K562 (cell line): Measurements from ENCODE around the gene DNAJC12. TPM values are rescaled to one million over a fixed set of nuclear protein-coding genes. Genes with fewer than 3 reads are reported as not detected.

Source experiments
- ATAC-seq: fragments of 200-7000 bp; cut with Tn5 transposase; 3 replicates; pipeline ENCODE4 v1.9.1; 2020; ENCODE audit warnings: moderate library complexity
- BruUV-seq: library from RNA; stranded (reverse); fragments of 400-500 nt; replicated peaks from 2 replicates; lab custom pipeline; 2021; lab: Mats Ljungman, UMichigan
- CTCF ChIA-PET: fragments of 300-600 bp; formaldehyde crosslinking; extraction: SDS; loops from one replicate; lab custom pipeline; 2021; ENCODE audit warnings: low intra/inter-chr PET ratio; lab: Yijun Ruan, JAX
- POLR2A ChIA-PET: fragments of 300-600, 350-650 bp; sonication (Branson Sonifier 250); formaldehyde crosslinking; extraction: SDS; loops from one replicate; lab custom pipeline; 2021; ENCODE audit warnings: antibody characterized with exemption, inconsistent platforms; lab: Yijun Ruan, JAX
- DNase-seq, 4 experiments: peaks; one replicate each; pipeline versions ENCODE4 v3.0.0 to v3.0.0-alpha.2; 2011 to 2018; ENCODE audit warnings: low spot score in 3 of 4, mixed read lengths in 3 of 4; ENCODE audit errors: extremely low read depth in 1 of 4
- FAIRE-seq: peaks from 2 replicates; lab custom pipeline; 2011; peaks lifted over from hg19 to GRCh38; lab: Jason Lieb, UNC
- H2AFZ ChIP-seq: 2 replicates; pipeline ENCODE4 v1.6.0; 2011; ENCODE audit warnings: low read depth, low read length, control low read depth, inconsistent platforms
- H3K27ac ChIP-seq: fragments of 200-600 bp; 3 replicates; pipeline ENCODE4 v1.8.0; 2011; ENCODE audit warnings: low read depth, mild to moderate bottlenecking, control low read depth, inconsistent platforms, low read length, moderate library complexity, mixed read lengths; ENCODE audit errors: extremely low read depth
- H3K27me3 ChIP-seq, 2 experiments: fragments of 300-600 bp in 1 of 2; 2 replicates in 1 of 2; 3 replicates in 1 of 2; pipeline versions ENCODE4 v1.6.0 to v1.8.0; 2011; ENCODE audit warnings: inconsistent platforms in 2 of 2, low read length in 2 of 2, mild to moderate bottlenecking in 1 of 2, mixed read lengths in 1 of 2, moderate library complexity in 1 of 2; ENCODE audit not compliant: control insufficient read depth in 2 of 2, insufficient read depth in 2 of 2
- H3K36me3 ChIP-seq: fragments of 300-600 bp; 3 replicates; pipeline ENCODE4 v1.8.0; 2011; ENCODE audit warnings: mild to moderate bottlenecking, low read length, inconsistent platforms; ENCODE audit not compliant: control insufficient read depth, insufficient read depth
- H3K4me1 ChIP-seq, 2 experiments: fragments of 200-600 bp in 1 of 2; replicated peaks in 1 of 2; 2 replicates in 1 of 2; 3 replicates in 1 of 2; pipeline versions ENCODE4 v1.5.1 to v1.8.0; 2011; ENCODE audit warnings: inconsistent platforms in 2 of 2, low read length in 2 of 2, mild to moderate bottlenecking in 1 of 2, mixed read lengths in 1 of 2, moderate library complexity in 1 of 2; ENCODE audit not compliant: control insufficient read depth in 2 of 2, insufficient read depth in 2 of 2
- H3K4me2 ChIP-seq: 2 replicates; pipeline ENCODE4 v1.6.1; 2011; ENCODE audit warnings: low read length, control low read depth, inconsistent platforms, mixed read lengths; ENCODE audit not compliant: insufficient read depth
- H3K4me3 ChIP-seq: fragments of 200-600 bp; sonication (generic), shearing (Covaris generic); 2 replicates; pipeline ENCODE4 v1.5.1; 2016; ENCODE audit warnings: control low read depth, inconsistent platforms
- H3K79me2 ChIP-seq: fragments of 200-600 bp; 3 replicates; pipeline ENCODE4 v1.8.0; 2011; ENCODE audit warnings: low read length, inconsistent platforms; ENCODE audit not compliant: control insufficient read depth, insufficient read depth
- H3K9ac ChIP-seq, 2 experiments: 2 replicates each; pipeline versions ENCODE4 v1.6.0 to v1.6.1; 2011; ENCODE audit warnings: low read depth in 2 of 2, low read length in 2 of 2, control low read depth in 1 of 2, inconsistent platforms in 1 of 2, mild to moderate bottlenecking in 1 of 2, mixed read lengths in 1 of 2; ENCODE audit not compliant: insufficient read depth in 1 of 2
- H3K9me1 ChIP-seq: one replicate; pipeline ENCODE4 v1.6.0; 2011; ENCODE audit warnings: inconsistent platforms, mild to moderate bottlenecking, low read length, moderate library complexity; ENCODE audit not compliant: control insufficient read depth, insufficient read depth
- H3K9me3 ChIP-seq: replicated peaks from 2 replicates; pipeline ENCODE4 v1.5.1; 2011; ENCODE audit warnings: low read depth, low read length, inconsistent platforms; ENCODE audit not compliant: control insufficient read depth, insufficient read depth
- H4K20me1 ChIP-seq: replicated peaks from 2 replicates; pipeline ENCODE4 v1.6.1; 2011; ENCODE audit warnings: low read length, inconsistent platforms, mixed read lengths; ENCODE audit not compliant: control insufficient read depth, insufficient read depth
- C11orf30 ChIP-seq: fragments of 450-650 bp; IDR thresholded peaks from 2 replicates; pipeline ENCODE4 v1.6.1; 2016; ENCODE audit warnings: low read depth, mild to moderate bottlenecking
- CHD1 ChIP-seq: fragments of 200-600 bp; sonication (generic); IDR thresholded peaks from one replicate; pipeline ENCODE4 v1.6.1; 2012; ENCODE audit warnings: mild to moderate bottlenecking, moderate library complexity, low read length, inconsistent platforms
- FOSL1 ChIP-seq: fragments of 200-800 bp; sonication (Bioruptor generic); conservative IDR thresholded peaks from 2 replicates; pipeline ENCODE4 v1.6.1; 2016; ENCODE audit warnings: missing genetic modification characterization, missing compliant biosample characterization
- GATAD2A ChIP-seq: fragments of 450-650 bp; IDR thresholded peaks from 2 replicates; pipeline ENCODE4 v1.6.1; 2017
- HMG20B ChIP-seq: fragments of 250-450 bp; sonication (Bioruptor Pico); IDR thresholded peaks from 2 replicates; pipeline ENCODE4 v1.5.0; 2021; ENCODE audit warnings: mild to moderate bottlenecking
- ILK ChIP-seq: fragments of 450-650 bp; IDR thresholded peaks from 2 replicates; pipeline ENCODE4 v1.6.1; 2016; ENCODE audit warnings: missing genetic modification characterization, low read depth, mild to moderate bottlenecking, missing compliant biosample characterization, moderate library complexity, borderline replicate concordance
- KAT2B ChIP-seq: IDR thresholded peaks from one replicate; pipeline ENCODE4 v1.6.1; 2012; ENCODE audit warnings: low read depth, mild to moderate bottlenecking, control low read depth, inconsistent platforms, low read length, moderate library complexity
- PHB ChIP-seq: fragments of 250-450 bp; sonication (Bioruptor Pico); IDR thresholded peaks from 2 replicates; pipeline ENCODE4 v1.5.0; 2021
- TEAD2 ChIP-seq: fragments of 450-650 bp; IDR thresholded peaks from 2 replicates; pipeline ENCODE4 v1.6.1; 2016; ENCODE audit warnings: missing genetic modification characterization, control low read depth, missing compliant biosample characterization
- ZNF146 ChIP-seq: IDR thresholded peaks from one replicate; pipeline ENCODE4 v1.6.1; 2018; ENCODE audit warnings: missing compliant biosample characterization; ENCODE audit not compliant: unreplicated experiment
- ZNF316 ChIP-seq: fragments of 450-650 bp; IDR thresholded peaks from 2 replicates; pipeline ENCODE4 v1.6.1; 2016
- WGBS: fragments of 100-300 bp; shearing (Covaris generic); methylation state at CpG from one replicate; pipeline ENCODE4 v1.1.6; 2016; ENCODE audit warnings: low coverage, mixed read lengths; ENCODE audit not compliant: insufficient coverage; ENCODE audit errors: missing lambda C conversion rate; 5-methylcytosine and 5-hydroxymethylcytosine counted together
- in situ Hi-C: fragments of 300-500 bp; cut with MboI; formaldehyde crosslinking; loops from 4 replicates; pipeline ENCODE4 v1.15.0; 2018; ENCODE audit warnings: inconsistent platforms, mixed read lengths
- intact Hi-C: fragments of 100-400 bp; cut with micrococcal nuclease; formaldehyde crosslinking; loops from 2 replicates; pipeline ENCODE4 v1.14.2; 2022
- polyA plus RNA-seq, 8 experiments: library from polyadenylated mRNA; depleted of rRNA in 4 of 8; stranded (reverse) in 5 of 8; unstranded in 3 of 8; fragments of >200 nt; fragmentation: Nextera tagmentation in 2 of 8; fragmentation: Illumina TruSeq in 1 of 8; extraction: Ambion mirVana in 2 of 8; extraction: Trizol in 1 of 8; gene quantifications; 2 replicates each; pipeline versions ENCODE4 v1.2.1 to v1.2.3, GENCODE V29; 2011 to 2014; ENCODE audit warnings: inconsistent platforms in 1 of 8, missing spikeins in 1 of 8
- total RNA-seq, 7 experiments: library from RNA; depleted of rRNA in 6 of 7; stranded (reverse); fragments of >200 nt in 6 of 7; fragmentation: Illumina TruSeq in 2 of 7; extraction: Trizol in 2 of 7; gene quantifications; 2 replicates each; pipeline versions ENCODE4 v1.2.1 to v1.2.3, GENCODE V29; 2011 to 2021; ENCODE audit warnings: low replicate concordance in 1 of 7

The DNAJC12 gene
- total and polyA plus RNA-seq, 9 of the 15 experiments (the other 6 are each of a cell fraction or from before 2014, with no cell fraction given), result 7.4 to 95.9 (median 68.5) TPM

DNA sequence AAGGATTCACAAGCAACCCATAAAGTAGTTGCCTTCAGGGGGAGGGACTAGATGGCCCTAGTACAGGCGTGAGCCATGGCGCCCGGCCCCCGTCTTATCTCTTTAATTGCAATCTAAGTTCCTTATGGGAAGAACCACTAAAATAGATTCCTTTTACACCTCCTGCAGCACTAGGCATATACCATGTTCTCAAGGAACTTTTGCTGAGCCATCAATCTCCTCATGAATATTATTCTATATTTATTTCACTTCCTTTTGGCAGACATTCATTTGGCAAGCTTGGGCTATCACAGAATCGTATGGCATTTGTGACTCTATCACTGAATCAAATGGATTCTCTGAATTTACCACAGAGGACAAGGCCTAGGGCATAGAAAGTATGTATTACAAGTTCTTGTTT lies 14.8 kb upstream of the DNAJC12 start:
- no peaks in the 10 kb centered on the region for H3K9me3 ChIP-seq
- WGBS, result 57% methylated on average over 5 of the region's 5 CpGs
- peaks cover 7% of the 10 kb centered on the region; the same call in 2 of the 3 replicates for H3K79me2 ChIP-seq
- no peak overlapping the region for H2AFZ ChIP-seq
- TF ChIP-seq TEAD2 (no peak), PHB (CRISPR knock-in tag) (no peak), CHD1 (no peak), ZNF146 (CRISPR knock-in tag) (no peak), HMG20B (CRISPR knock-in tag) (no peak), ZNF316 (peak; percentile 38; the same call in 1 of the 2 replicates), KAT2B (no peak), ILK (tag) (no peak), FOSL1 (tag) (no peak), C11orf30 (peak; percentile 42; the same call in 1 of the 2 replicates), GATAD2A (no peak)
- ChIA-PET CTCF (interaction anchor here (0.7 kb wide), 1 partner anchor 450 kb away, joined by 3 read pairs; no protein-coding TSS in a partner anchor), POLR2A (interaction anchor here (1.1 to 1.3 kb wide), 2 partner anchors 13 to 15 kb away, joined by 3 to 4 read pairs; partner anchors contain the start of gene DNAJC12)
- H3K4me2 ChIP-seq, result no peak overlapping the region
- H3K4me3 ChIP-seq, result no peak overlapping the region
- intact Hi-C loops (no loop called here), in situ Hi-C loops (loop anchor here (10.0 kb wide), 1 partner anchor 452 kb away; no protein-coding TSS in a partner anchor)
- no TSS peak for BruUV-seq
- H3K9ac ChIP-seq, result no peak overlapping the region
- no peaks in the 10 kb centered on the region for H3K9me1 ChIP-seq
- no peaks in the 10 kb centered on the region; the same call in 2 of the 3 replicates for H3K36me3 ChIP-seq
- no peak overlapping the region for H3K27ac ChIP-seq
- DNase-seq, result no peak
- no peaks in the 10 kb centered on the region for H4K20me1 ChIP-seq
- H3K4me1 ChIP-seq, result peaks cover 7 to 8% of the 10 kb centered on the region in 2 experiments; a peak in 4 of 5 replicates
- H3K27me3 ChIP-seq, result no peaks in the 10 kb centered on the region
- no peak for FAIRE-seq
- ATAC-seq, result no peak
